GM12878 (cell line): ENCODE measurements around the gene SPRN. TPM values are rescaled to one million over a fixed set of nuclear protein-coding genes. Genes with fewer than 3 reads are reported as not detected.

ENCODE experiments used
- ATAC-seq: fragments of 200-7000 bp; cut with Tn5 transposase; 3 replicates; pipeline ENCODE4 v1.9.1; 2020; ENCODE audit warnings: mild to moderate bottlenecking, moderate library complexity
- BruUV-seq: library from RNA; stranded (reverse); fragments of 400-500 nt; replicated peaks from 2 replicates; lab custom pipeline; 2021; lab: Mats Ljungman, UMichigan
- CTCF ChIA-PET: fragments of 300-600 bp; sonication (Branson Sonifier 250); formaldehyde crosslinking; extraction: SDS; loops from one replicate; lab custom pipeline; 2021; ENCODE audit warnings: inconsistent platforms; lab: Yijun Ruan, JAX
- POLR2A ChIA-PET: fragments of 350-600 bp; formaldehyde crosslinking; extraction: SDS; loops from one replicate; lab custom pipeline; 2021; ENCODE audit warnings: inconsistent platforms; lab: Charles Lee
- RAD21 ChIA-PET: fragments of 300-600 bp; sonication (Branson Sonifier 250); formaldehyde crosslinking; loops from one replicate; lab custom pipeline; 2023; ENCODE audit warnings: antibody characterized with exemption; ENCODE audit not compliant: unreplicated experiment; lab: Charles Lee
- SMC1A ChIA-PET: fragments of 300-600 bp; sonication (Branson Sonifier 250); formaldehyde crosslinking; loops from one replicate; lab custom pipeline; 2023; ENCODE audit not compliant: unreplicated experiment, uncharacterized antibody; lab: Charles Lee
- DNase-seq: peaks from one replicate; pipeline ENCODE4 v3.0.0-alpha.2; 2011; ENCODE audit warnings: low read depth, low spot score
- FAIRE-seq: peaks from 3 replicates; lab custom pipeline; 2011; peaks lifted over from hg19 to GRCh38; lab: Jason Lieb, UNC
- H2AFZ ChIP-seq: 2 replicates; pipeline ENCODE4 v1.6.0; 2011; ENCODE audit warnings: low read depth, low read length, control low read depth; ENCODE audit not compliant: control insufficient read depth
- H3K27ac ChIP-seq: 2 replicates; pipeline ENCODE4 v1.5.1; 2011; ENCODE audit warnings: control low read depth; ENCODE audit not compliant: control insufficient read depth, insufficient read depth
- H3K27me3 ChIP-seq, 2 experiments: replicated peaks in 1 of 2; 2 replicates each; pipeline versions ENCODE4 v1.6.0 to v1.6.1; 2011; ENCODE audit warnings: low read length in 1 of 2; ENCODE audit not compliant: control insufficient read depth in 2 of 2, insufficient read depth in 2 of 2
- H3K36me3 ChIP-seq, 2 experiments: 2 replicates each; pipeline ENCODE4 v1.5.1; 2011; ENCODE audit warnings: low read length in 1 of 2; ENCODE audit not compliant: control insufficient read depth in 2 of 2, insufficient read depth in 2 of 2
- H3K4me1 ChIP-seq: 2 replicates; pipeline ENCODE4 v1.6.1; 2011; ENCODE audit warnings: mild to moderate bottlenecking, low read length, moderate library complexity, mixed read lengths; ENCODE audit not compliant: control insufficient read depth, insufficient read depth
- H3K4me2 ChIP-seq: 2 replicates; pipeline ENCODE4 v1.6.0; 2011; ENCODE audit warnings: control low read depth; ENCODE audit not compliant: control insufficient read depth, insufficient read depth
- H3K4me3 ChIP-seq: fragments of 200-600 bp; sonication (generic); 2 replicates; pipeline ENCODE4 v1.5.1; 2016
- H3K79me2 ChIP-seq: 2 replicates; pipeline ENCODE4 v1.6.0; 2011; ENCODE audit warnings: low read length; ENCODE audit not compliant: control insufficient read depth, insufficient read depth
- H3K9ac ChIP-seq: 2 replicates; pipeline ENCODE4 v1.8.0; 2011; ENCODE audit warnings: low read length, control low read depth, mixed read lengths; ENCODE audit not compliant: control insufficient read depth, insufficient read depth
- H3K9me3 ChIP-seq: replicated peaks from 3 replicates; pipeline ENCODE4 v1.5.1; 2011; ENCODE audit warnings: mild to moderate bottlenecking, low read length; ENCODE audit not compliant: control insufficient read depth, insufficient read depth
- H4K20me1 ChIP-seq: 2 replicates; pipeline ENCODE4 v1.6.0; 2011; ENCODE audit not compliant: control insufficient read depth, insufficient read depth
- BCLAF1 ChIP-seq: fragments of 450-650 bp; IDR thresholded peaks from 2 replicates; pipeline ENCODE4 v1.6.1; 2017; ENCODE audit warnings: antibody characterized with exemption, mild to moderate bottlenecking, moderate library complexity
- CBFB ChIP-seq: IDR thresholded peaks from 2 replicates; pipeline ENCODE4 v1.6.1; 2016; ENCODE audit warnings: antibody characterized with exemption, low read depth
- CREB1 ChIP-seq: IDR thresholded peaks from 2 replicates; pipeline ENCODE4 v1.6.1; 2012; ENCODE audit warnings: low read depth, mild to moderate bottlenecking, inconsistent platforms
- DPF2 ChIP-seq: fragments of 450-650 bp; IDR thresholded peaks from 2 replicates; pipeline ENCODE4 v1.6.1; 2017; ENCODE audit warnings: mild to moderate bottlenecking
- ESRRA ChIP-seq: IDR thresholded peaks from 2 replicates; pipeline ENCODE4 v1.6.1; 2012; ENCODE audit warnings: mild to moderate bottlenecking, low read length, improper control_type of control experiment
- IKZF1 ChIP-seq: fragments of 450-650 bp; conservative IDR thresholded peaks from 2 replicates; pipeline ENCODE4 v1.6.1; 2017; ENCODE audit warnings: antibody characterized with exemption, mild to moderate bottlenecking
- KAT2A ChIP-seq: conservative IDR thresholded peaks from 2 replicates; pipeline ENCODE4 v1.6.1; 2011; ENCODE audit warnings: low read depth, low read length; ENCODE audit not compliant: control insufficient read depth
- MTA2 ChIP-seq: fragments of 450-650 bp; IDR thresholded peaks from 2 replicates; pipeline ENCODE4 v1.6.1; 2016; ENCODE audit warnings: low read depth, mild to moderate bottlenecking, moderate library complexity
- PAX8 ChIP-seq: fragments of 450-650 bp; IDR thresholded peaks from 2 replicates; pipeline ENCODE4 v1.6.1; 2017; ENCODE audit warnings: mild to moderate bottlenecking, moderate library complexity
- POLR2A ChIP-seq: IDR thresholded peaks from 2 replicates; pipeline ENCODE4 v1.6.1; 2011; ENCODE audit warnings: low read depth, mild to moderate bottlenecking, low read length
- RAD21 ChIP-seq: IDR thresholded peaks from 2 replicates; pipeline ENCODE4 v1.6.1; 2011; ENCODE audit warnings: mild to moderate bottlenecking, low read depth, low read length, moderate library complexity; ENCODE audit not compliant: insufficient read depth
- REST ChIP-seq: IDR thresholded peaks from 2 replicates; pipeline ENCODE4 v1.6.1; 2012; ENCODE audit warnings: mild to moderate bottlenecking, low read depth, low read length
- RFX5 ChIP-seq: IDR thresholded peaks from 2 replicates; pipeline ENCODE4 v1.6.1; 2011; ENCODE audit warnings: low read depth, low read length, improper control_type of control experiment
- SREBF1 ChIP-seq: IDR thresholded peaks from 2 replicates; pipeline ENCODE4 v1.6.1; 2012; ENCODE audit warnings: mild to moderate bottlenecking, low read length
- SUPT20H ChIP-seq: IDR thresholded peaks from 2 replicates; pipeline ENCODE4 v1.6.1; 2011; ENCODE audit warnings: low read depth, mild to moderate bottlenecking, low read length, moderate library complexity, borderline replicate concordance; ENCODE audit not compliant: control insufficient read depth
- YBX1 ChIP-seq: fragments of 450-650 bp; IDR thresholded peaks from 2 replicates; pipeline ENCODE4 v1.6.1; 2016; ENCODE audit warnings: antibody characterized with exemption
- ZBED1 ChIP-seq: IDR thresholded peaks from 2 replicates; pipeline ENCODE4 v1.6.1; 2016; ENCODE audit warnings: borderline replicate concordance
- WGBS: methylation state at CpG from one replicate; pipeline ENCODE4 v1.1.6; 2016; ENCODE audit warnings: low lambda C conversion rate; ENCODE audit not compliant: insufficient replicate concordance, insufficient coverage; ENCODE audit errors: missing lambda C conversion rate; 5-methylcytosine and 5-hydroxymethylcytosine counted together
- in situ Hi-C: fragments of 300-500 bp; cut with MboI; formaldehyde crosslinking; loops from 9 replicates; pipeline ENCODE4 v1.14.3; 2018; ENCODE audit warnings: mixed read lengths
- intact Hi-C: fragments of 100-400 bp; cut with micrococcal nuclease; formaldehyde crosslinking; loops from one replicate; pipeline ENCODE4 v1.14.2; 2022; ENCODE audit not compliant: unreplicated experiment
- polyA plus RNA-seq, 11 experiments: library from polyadenylated mRNA; depleted of rRNA in 4 of 11; unstranded in 6 of 11; stranded (reverse) in 5 of 11; fragments of >200 nt; fragmentation: Nextera tagmentation in 4 of 11; fragmentation: Illumina TruSeq in 1 of 11; extraction: Ambion mirVana in 4 of 11; extraction: Trizol in 1 of 11; gene quantifications; 1 replicate in 1 of 11; 2 replicates in 10 of 11; pipeline versions ENCODE4 v1.2.1 to v1.2.3, GENCODE V29; 2011 to 2016; ENCODE audit warnings: inconsistent platforms in 2 of 11, missing spikeins in 2 of 11, low read depth in 1 of 11
- total RNA-seq, 4 experiments: library from RNA; depleted of rRNA in 3 of 4; stranded (reverse); fragments of >200 nt in 3 of 4; fragmentation: Illumina TruSeq in 1 of 4; extraction: Trizol in 1 of 4; gene quantifications; 2 replicates each; pipeline versions ENCODE4 v1.2.1 to v1.2.3, GENCODE V29; 2013 to 2021

Gene SPRN
- total and polyA plus RNA-seq, 10 of the 15 experiments (the other 5 are each of a cell fraction or from before 2014, with no cell fraction given): 0.03 to 0.96 (median 0.46) TPM; not detected in 6

- TF ChIP-seq ZBED1 (no peak), BCLAF1 (no peak), CBFB (no peak), DPF2 (no peak), SUPT20H (no peak), CREB1 (no peak), SREBF1 (no peak)
These were observed 15.4 kb upstream of the SPRN start (continued) for GRCh38 chr10:133439517-133440461.

- ChIA-PET SMC1A (interaction anchor here (0.7 to 1.5 kb wide), 6 partner anchors 59 to 169 kb away, joined by 3 read pairs; no protein-coding TSS in a partner anchor), CTCF (interaction anchor here (0.7 to 3.6 kb wide), 18 partner anchors 14 to 214 kb away, joined by 3 to 36 read pairs (median 5); partner anchors contain the start of gene SCART1), POLR2A (no interaction called here), RAD21 (interaction anchor here (0.8 to 2.6 kb wide), 3 partner anchors 59 to 109 kb away, joined by 3 to 12 read pairs (median 3); no protein-coding TSS in a partner anchor)
- H3K9ac ChIP-seq: no peak overlapping the region
- intact Hi-C loops (loop anchor here (1.0 to 5.0 kb wide), 3 partner anchors 59 to 169 kb away; no protein-coding TSS in a partner anchor), in situ Hi-C loops (no loop called here)
- H3K27me3 ChIP-seq: no peaks in the 10 kb centered on the region
- H3K4me1 ChIP-seq: no peaks in the 10 kb centered on the region
- DNase-seq: peak; percentile 16
- ATAC-seq: peak; percentile 90
- peak; percentile 54 for FAIRE-seq
- BruUV-seq: no TSS peak
- H3K4me2 ChIP-seq: no peak overlapping the region
- H3K4me3 ChIP-seq: no peak overlapping the region
- H3K36me3 ChIP-seq: no peaks in the 10 kb centered on the region
- H4K20me1 ChIP-seq: no peaks in the 10 kb centered on the region
- no peak overlapping the region for H2AFZ ChIP-seq
- no peak overlapping the region for H3K27ac ChIP-seq
- 19% methylated on average over 11 of the region's 11 CpGs for WGBS
- H3K9me3 ChIP-seq: no peaks in the 10 kb centered on the region; the same call in 2 of the 3 replicates
- H3K79me2 ChIP-seq: no peaks in the 10 kb centered on the region
- no peak for TF ChIP-seq PAX8
- no peak for TF ChIP-seq RFX5
- TF ChIP-seq YBX1: no peak
- no peak for TF ChIP-seq IKZF1
- no peak for TF ChIP-seq ESRRA
- no peak for TF ChIP-seq KAT2A
- no peak for TF ChIP-seq POLR2A
- TF ChIP-seq MTA2: no peak
- peak; percentile 41 for TF ChIP-seq RAD21
- TF ChIP-seq REST: no peak
These were observed 14.4 kb upstream of the SPRN start for GRCh38 chr10:133438711-133439273.
